ENCODE data around the gene TRPV3. TPM values are rescaled to one million over a fixed set of nuclear protein-coding genes. Genes with fewer than 3 reads are reported as not detected.

TRPV3 gene
- total and polyA plus RNA-seq, 2 donors (not counting 1 experiment from before 2014, with no cell fraction given) = 1.6 to 18.2 TPM

DNA sequence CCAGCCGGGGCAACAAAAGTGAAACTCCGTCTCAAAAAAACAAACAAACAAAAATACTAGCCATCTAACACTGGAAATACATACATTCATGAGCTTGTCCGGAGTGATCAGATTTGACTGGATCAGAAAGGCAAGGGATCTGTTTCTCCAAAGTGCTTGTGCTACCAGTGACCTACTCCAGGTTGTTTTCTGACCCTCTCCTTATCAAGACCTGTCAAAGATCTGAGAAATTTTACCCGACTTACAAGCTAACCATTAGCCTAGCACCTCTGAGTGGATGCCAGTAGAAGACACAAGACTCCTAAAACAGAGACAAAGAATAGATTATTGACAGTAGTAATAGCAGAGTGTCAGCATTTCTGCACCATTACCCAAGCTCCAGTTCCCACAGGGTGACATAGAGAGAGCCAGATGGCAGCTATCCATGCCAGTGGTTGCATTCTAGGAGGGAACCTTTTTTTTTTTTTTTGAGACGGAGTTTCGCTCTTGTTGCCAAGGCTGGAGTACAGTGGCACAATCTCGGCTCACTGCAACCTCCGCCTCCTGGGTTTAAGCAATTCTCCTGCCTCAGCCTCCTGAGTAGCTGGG is 72.0 kb downstream of the TRPV3 start:
- Histone ChIP-seq H3K27me3 (replicated peaks in 1 of 4; ENCODE audit: control extremely low read depth in 1 of 4, control insufficient read depth in 3 of 4, insufficient read depth in 4 of 4, low read length in 3 of 4) (peaks cover 0 to 8% (median 1%) of the 10 kb centered on the region in 4 experiments), H3K4me2 (replicated peaks; ENCODE audit: low read depth, low read length, poor library complexity, severe bottlenecking) (no peak overlapping the region), H3K79me2 (ENCODE audit: control insufficient read depth, insufficient read depth, low read length) (no peaks in the 10 kb centered on the region), H3K9ac (ENCODE audit: low read length) (no peak overlapping the region), H4K20me1 (ENCODE audit: control insufficient read depth, insufficient read depth, low read length, poor library complexity, severe bottlenecking) (no peaks in the 10 kb centered on the region), H3K4me1 (ENCODE audit: control insufficient read depth in 2 of 2, insufficient read depth in 2 of 2, low read length in 2 of 2) (no peaks in the 10 kb centered on the region), H3K27ac (ENCODE audit: low read length in 2 of 2) (no peak overlapping the region), H2AFZ (ENCODE audit: insufficient read depth, low read depth, low read length, poor library complexity, severe bottlenecking) (no peak overlapping the region), H3K36me3 (replicated peaks in 1 of 2; ENCODE audit: control extremely low read depth in 1 of 2, control insufficient read depth in 1 of 2, extremely low read depth in 1 of 2, insufficient read depth in 2 of 2, low read length in 1 of 2) (no peaks in the 10 kb centered on the region), H3K4me3 (ENCODE audit: control extremely low read depth in 1 of 5, extremely low read depth in 1 of 5, insufficient read depth in 1 of 5, low read depth in 2 of 5, low read length in 4 of 5) (no peak overlapping the region), H3K9me3 (ENCODE audit: control extremely low read depth in 1 of 3, control insufficient read depth in 2 of 3, insufficient read depth in 1 of 3, low read length in 2 of 3) (no peaks in the 10 kb centered on the region)
- peaks cover 44% of the 10 kb centered on the region for H3K27me3 Mint-ChIP-seq
- CTCF ChIA-PET = no interaction called here
- no peak for DNase-seq
- H3K9me3 Mint-ChIP-seq (ENCODE audit: insufficient read depth) = no peaks in the 10 kb centered on the region
- TF ChIP-seq EZH2 (IDR thresholded peaks at IDR 0.05; ENCODE audit: borderline replicate concordance, insufficient read depth, low read depth, low read length, poor library complexity, severe bottlenecking) = no peak
- TF ChIP-seq, protein P1, sequence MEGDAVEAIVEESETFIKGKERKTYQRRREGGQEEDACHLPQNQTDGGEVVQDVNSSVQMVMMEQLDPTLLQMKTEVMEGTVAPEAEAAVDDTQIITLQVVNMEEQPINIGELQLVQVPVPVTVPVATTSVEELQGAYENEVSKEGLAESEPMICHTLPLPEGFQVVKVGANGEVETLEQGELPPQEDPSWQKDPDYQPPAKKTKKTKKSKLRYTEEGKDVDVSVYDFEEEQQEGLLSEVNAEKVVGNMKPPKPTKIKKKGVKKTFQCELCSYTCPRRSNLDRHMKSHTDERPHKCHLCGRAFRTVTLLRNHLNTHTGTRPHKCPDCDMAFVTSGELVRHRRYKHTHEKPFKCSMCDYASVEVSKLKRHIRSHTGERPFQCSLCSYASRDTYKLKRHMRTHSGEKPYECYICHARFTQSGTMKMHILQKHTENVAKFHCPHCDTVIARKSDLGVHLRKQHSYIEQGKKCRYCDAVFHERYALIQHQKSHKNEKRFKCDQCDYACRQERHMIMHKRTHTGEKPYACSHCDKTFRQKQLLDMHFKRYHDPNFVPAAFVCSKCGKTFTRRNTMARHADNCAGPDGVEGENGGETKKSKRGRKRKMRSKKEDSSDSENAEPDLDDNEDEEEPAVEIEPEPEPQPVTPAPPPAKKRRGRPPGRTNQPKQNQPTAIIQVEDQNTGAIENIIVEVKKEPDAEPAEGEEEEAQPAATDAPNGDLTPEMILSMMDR (IDR thresholded peaks at IDR 0.05) = no peak
- H3K27ac Mint-ChIP-seq = no peak overlapping the region
- no peaks in the 10 kb centered on the region for H3K4me1 Mint-ChIP-seq
- no peak overlapping the region for H3K4me3 Mint-ChIP-seq
- intact Hi-C loops (cut with micrococcal nuclease) = no loop called here
- ATAC-seq (ENCODE audit: low read depth) = no peak
- 94% methylated on average over 3 of the region's 8 CpGs for WGBS (ENCODE audit: insufficient coverage)
- POLR2A ChIA-PET = no interaction called here

DNA sequence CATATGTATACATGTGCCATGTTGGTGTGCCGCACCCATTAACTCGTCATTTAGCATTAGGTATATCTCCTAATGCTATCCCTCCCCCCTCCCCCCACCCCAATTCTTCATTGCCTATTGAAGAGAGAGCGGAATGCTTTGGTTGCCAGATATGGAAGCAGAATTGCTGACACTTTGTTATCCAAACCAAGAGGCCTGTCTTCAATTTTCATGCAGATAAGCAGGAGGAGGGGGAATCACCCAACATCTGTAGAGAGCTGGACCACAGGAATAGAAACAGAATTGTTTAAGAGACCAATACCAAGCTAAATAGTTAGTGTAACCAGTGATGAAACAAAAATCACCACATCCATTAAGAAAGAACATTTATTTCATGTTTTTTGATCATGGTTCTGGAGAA is 74.8 kb downstream of the TRPV3 start:
- H3K27ac Mint-ChIP-seq = no peak overlapping the region
- Histone ChIP-seq H4K20me1 (ENCODE audit: control insufficient read depth, insufficient read depth, low read length, poor library complexity, severe bottlenecking) (no peaks in the 10 kb centered on the region), H3K27me3 (replicated peaks in 1 of 4; ENCODE audit: control extremely low read depth in 1 of 4, control insufficient read depth in 3 of 4, insufficient read depth in 4 of 4, low read length in 3 of 4) (peaks cover 0 to 9% (median 2%) of the 10 kb centered on the region in 4 experiments), H3K4me1 (ENCODE audit: control insufficient read depth in 2 of 2, insufficient read depth in 2 of 2, low read length in 2 of 2) (no peaks in the 10 kb centered on the region), H3K79me2 (ENCODE audit: control insufficient read depth, insufficient read depth, low read length) (no peaks in the 10 kb centered on the region), H3K4me3 (ENCODE audit: control extremely low read depth in 1 of 5, extremely low read depth in 1 of 5, insufficient read depth in 1 of 5, low read depth in 2 of 5, low read length in 4 of 5) (no peak overlapping the region), H3K9ac (ENCODE audit: low read length) (no peak overlapping the region), H3K4me2 (replicated peaks; ENCODE audit: low read depth, low read length, poor library complexity, severe bottlenecking) (no peak overlapping the region), H2AFZ (ENCODE audit: insufficient read depth, low read depth, low read length, poor library complexity, severe bottlenecking) (no peak overlapping the region), H3K36me3 (replicated peaks in 1 of 2; ENCODE audit: control extremely low read depth in 1 of 2, control insufficient read depth in 1 of 2, extremely low read depth in 1 of 2, insufficient read depth in 2 of 2, low read length in 1 of 2) (no peaks in the 10 kb centered on the region), H3K27ac (ENCODE audit: low read length in 2 of 2) (no peak overlapping the region), H3K9me3 (ENCODE audit: control extremely low read depth in 1 of 3, control insufficient read depth in 2 of 3, insufficient read depth in 1 of 3, low read length in 2 of 3) (no peaks in the 10 kb centered on the region)
- H3K4me1 Mint-ChIP-seq = no peaks in the 10 kb centered on the region
- ATAC-seq (ENCODE audit: low read depth) (no peak), DNase-seq (no peak)
- no peak overlapping the region for H3K4me3 Mint-ChIP-seq
- ChIA-PET POLR2A (no interaction called here), CTCF (no interaction called here)
- intact Hi-C loops (cut with micrococcal nuclease) = no loop called here
- H3K27me3 Mint-ChIP-seq = peaks cover 31% of the 10 kb centered on the region
- TF ChIP-seq EZH2 (IDR thresholded peaks at IDR 0.05; ENCODE audit: borderline replicate concordance, insufficient read depth, low read depth, low read length, poor library complexity, severe bottlenecking) = no peak
- TF ChIP-seq, protein P1 (IDR thresholded peaks at IDR 0.05) = no peak
- WGBS (ENCODE audit: insufficient coverage) = no CpG with 5 or more reads among the region's 3 CpGs
- H3K9me3 Mint-ChIP-seq (ENCODE audit: insufficient read depth) = no peaks in the 10 kb centered on the region
